SW 1271 (cell line): ENCODE measurements around the gene PPP1R14C.

Experiments
- DNase-seq, 2 experiments: peaks; one replicate each; lab custom pipeline; 2025; lab: John Stamatoyannopoulos, UW

PPP1R14C gene

GRCh38 chr6:150271501-150272263, 128.8 kb downstream of the PPP1R14C start:
- no peak for DNase-seq

DNA sequence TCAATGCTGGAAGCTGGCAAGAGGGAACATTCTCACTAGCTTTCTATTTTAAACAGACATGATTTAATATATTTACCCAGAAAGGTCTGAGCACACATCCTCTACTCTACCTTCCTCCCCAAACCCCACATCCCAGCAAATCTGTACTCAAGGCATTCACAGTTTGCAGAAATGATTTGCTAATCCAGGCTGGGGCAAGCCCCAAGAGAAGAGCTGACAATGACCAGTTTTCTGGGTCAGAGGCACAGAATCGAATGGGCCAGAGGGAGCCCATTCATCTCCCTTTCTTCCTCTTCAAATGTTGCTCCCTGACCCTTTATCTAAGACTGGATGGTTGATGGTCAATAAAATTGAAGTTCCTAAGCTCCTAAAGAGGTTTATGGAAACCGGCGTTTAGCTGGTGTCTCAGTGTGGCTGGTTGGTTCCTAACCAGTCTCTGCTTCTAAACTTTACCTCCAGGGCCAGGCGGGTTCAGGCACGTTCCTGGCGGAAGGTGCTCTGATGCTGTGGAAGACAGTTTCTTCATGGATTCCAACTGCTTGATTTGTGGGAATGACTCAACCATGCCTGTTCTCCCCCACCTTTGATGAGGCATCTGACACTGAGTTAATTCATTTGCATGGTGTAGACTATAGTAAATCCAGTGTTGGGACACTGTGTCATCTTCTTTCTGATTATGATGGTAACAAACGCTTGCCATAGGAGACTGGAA, 129.6 kb downstream of the PPP1R14C start:
- no peak for DNase-seq

DNA sequence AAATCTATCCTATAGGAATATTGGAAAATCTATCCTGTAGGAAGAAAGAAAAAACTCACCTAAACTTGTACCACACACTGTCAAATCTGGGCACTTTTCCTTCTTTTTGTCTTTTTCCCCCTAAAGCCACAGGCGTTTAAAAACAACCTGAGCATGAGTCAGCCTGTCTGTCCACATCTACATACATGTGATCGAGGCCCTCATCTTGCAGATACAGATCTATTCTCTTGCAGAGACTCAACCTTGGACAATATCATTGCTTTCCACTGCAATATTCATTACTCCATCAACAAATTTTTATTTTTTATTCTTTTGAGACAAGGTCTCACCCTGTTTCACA, 130.1 kb downstream of the PPP1R14C start:
- no peak for DNase-seq

DNA sequence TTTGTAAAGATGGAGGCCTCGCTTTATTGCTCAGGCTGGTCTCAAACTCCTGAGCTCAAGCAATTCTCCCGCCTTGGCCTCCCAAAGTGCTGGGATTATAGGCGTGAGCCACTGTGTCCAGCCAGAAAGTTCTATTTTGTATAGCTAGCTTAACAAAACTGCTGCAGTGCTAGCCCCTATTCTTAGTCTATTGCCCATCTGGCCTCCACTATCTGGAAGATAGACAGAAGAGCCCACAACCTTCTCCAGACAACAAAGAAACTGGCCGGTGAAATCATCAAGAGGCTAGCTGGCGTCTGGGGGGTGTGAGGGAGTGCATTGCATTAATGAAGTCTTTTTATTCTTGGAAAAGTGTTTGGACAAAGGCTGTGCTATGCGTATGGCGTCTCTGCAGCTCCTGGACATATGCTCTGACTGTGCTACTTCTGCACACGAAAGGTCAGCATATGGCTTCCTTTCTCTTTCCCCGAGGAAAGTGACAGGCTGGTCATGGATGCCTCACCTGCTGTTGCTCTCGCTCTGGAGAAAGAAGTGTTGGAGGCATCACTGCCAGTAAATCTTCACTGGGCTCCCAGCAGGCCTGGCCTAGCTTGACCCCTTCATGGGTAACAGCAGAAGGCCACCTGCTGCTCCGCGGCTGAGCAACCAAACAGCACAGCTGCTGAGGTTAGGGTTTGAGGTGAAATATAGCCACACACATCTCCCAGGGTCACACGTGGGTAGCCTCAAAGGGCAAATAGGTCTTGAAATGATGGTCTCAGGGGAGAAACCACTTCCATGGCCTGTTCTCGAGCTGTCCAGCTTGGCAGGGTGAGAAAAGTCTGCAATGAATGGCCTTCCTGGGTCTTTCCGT, 130.8 kb downstream of the PPP1R14C start:
- DNase-seq = no peak

- no peak for DNase-seq
Measured at GRCh38 chr6:150275489-150275888, 132.6 kb downstream of the PPP1R14C start.

DNA sequence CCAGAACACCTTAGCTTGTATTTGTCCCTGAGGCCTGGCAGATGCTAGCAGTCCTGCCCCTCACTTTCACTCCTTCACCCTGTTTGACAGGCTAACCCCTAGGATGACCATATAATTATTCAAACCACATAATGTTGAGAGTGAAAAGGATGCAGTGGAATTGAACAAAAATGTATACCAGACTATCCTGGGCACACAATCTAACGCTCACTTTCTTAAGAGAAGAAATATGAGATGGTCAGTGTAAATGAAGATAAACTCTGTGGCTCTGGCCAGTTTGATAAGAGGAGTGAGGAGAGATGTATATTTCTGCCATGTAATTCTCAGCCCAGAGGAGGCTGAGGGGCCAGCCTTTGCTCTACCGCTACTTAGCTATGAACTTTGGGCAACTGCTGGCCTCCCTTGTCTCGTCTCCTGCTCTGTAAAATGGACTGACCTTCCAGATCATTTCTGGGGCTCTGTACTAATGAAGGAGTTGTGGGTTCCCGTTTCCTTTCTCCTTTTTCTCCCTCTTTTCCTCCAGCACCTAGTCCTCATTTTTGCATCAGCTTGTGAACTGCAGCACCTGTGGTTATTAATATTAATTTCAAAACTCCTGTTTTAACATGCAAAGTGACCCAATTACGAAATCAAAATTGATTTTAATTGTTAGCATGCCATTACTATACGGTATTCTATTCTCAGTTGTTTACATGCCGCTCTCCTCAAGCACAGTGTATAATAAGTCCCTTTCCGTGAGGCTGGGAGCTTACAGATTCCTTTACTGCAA, 133.5 kb downstream of the PPP1R14C start:
- DNase-seq = no peak

- DNase-seq = no peak
Measured at GRCh38 chr6:150276937-150277742, 134.3 kb downstream of the PPP1R14C start.

DNA sequence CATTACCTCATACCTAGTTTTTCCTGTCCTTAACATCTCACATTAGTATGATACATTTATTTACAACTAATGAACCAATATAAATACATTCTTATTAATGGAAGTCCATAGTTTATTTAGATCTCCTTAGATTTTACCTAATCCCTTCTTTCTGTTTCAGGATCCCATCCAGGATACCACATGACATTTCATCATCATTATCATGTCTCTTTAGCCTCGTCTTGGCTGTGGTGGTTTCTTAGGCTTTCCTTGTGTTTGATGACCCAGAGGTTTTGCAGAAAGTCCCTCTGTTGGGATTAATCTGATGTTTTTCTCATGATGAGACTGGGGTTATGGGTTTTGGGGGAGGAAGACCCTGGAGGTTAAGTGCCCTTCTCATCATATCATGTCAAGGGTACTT, 136.7 kb downstream of the PPP1R14C start:
- no peak for DNase-seq

DNA sequence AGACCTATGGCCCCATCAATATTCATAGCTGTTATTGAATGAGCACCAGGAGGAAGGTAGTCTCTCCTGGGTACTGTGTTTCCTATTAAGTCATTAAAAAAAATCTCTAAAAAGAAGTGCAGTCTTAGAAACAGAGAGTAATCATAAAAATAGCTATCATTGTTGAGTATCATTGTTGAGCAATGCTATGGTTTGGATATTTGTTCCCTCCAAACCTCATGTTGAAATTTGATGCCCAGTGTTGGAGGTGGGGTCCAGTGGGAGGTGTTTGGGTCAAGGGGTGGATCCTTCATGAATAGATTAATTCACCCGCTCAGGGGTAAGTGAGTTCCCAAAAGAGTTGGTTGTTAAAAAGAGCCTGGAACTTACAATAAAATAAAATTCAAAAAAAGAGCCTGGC, 137.9 kb downstream of the PPP1R14C start:
- no peak for DNase-seq

DNA sequence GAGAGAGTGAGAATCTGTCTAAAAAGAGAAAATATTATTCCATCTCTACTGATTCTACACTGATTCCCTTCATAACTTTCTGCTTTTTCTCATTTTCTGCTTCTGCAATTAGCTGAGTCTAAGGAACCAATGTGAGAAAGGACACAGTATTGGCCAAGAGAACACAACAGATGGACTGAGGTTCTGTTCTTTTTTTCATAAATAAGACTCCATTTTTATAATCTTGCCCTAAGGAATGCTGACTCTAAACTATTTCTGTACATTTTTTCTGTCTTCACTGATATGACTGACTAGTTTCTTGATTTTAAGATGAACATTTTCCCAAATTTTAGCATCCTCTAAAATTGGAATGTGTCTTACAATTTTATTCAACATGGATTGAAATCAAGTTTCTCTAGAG, 138.9 kb downstream of the PPP1R14C start:
- DNase-seq = no peak

GRCh38 chr6:150282806-150283205, 140.0 kb downstream of the PPP1R14C start:
- no peak for DNase-seq

DNA sequence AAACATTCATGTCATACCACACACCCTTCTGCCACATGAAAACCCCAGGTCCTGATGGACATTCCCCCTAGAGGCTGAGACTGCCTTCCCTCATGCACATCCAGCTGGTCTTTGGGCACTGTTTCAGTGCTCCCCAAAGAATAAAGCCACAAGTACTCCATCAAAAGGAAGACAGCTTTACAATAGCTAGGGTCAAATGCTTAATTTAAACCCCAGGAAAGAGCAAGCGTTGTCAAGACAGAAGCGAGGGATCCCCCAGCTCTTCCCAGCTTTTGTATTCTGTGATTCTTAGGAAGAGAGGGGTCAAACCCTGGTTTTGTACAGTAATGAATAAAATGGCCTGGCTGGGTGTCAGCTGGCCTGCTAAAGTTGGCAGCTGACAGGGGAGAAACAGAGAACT, 143.6 kb downstream of the PPP1R14C start:
- no peak for DNase-seq

DNA sequence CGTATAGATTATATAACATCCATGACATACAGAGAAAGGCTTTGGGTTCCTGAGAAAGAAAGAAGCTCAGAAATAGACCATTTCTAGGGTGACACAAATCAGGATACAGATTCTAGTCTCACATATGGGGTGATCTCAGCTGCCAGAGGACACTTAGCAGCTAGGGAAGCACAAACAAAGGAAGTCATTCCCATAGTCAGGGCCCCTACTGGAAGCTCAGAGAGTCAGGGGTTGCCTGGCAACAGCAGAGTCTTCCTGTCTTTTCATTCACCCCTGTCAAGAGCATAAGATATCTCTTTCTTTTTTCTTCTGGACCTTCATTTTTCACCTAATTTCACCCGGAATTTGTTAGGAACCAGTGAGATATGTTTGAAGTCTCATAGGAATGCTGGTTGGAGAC, 144.1 kb downstream of the PPP1R14C start:
- no peak for DNase-seq

DNA sequence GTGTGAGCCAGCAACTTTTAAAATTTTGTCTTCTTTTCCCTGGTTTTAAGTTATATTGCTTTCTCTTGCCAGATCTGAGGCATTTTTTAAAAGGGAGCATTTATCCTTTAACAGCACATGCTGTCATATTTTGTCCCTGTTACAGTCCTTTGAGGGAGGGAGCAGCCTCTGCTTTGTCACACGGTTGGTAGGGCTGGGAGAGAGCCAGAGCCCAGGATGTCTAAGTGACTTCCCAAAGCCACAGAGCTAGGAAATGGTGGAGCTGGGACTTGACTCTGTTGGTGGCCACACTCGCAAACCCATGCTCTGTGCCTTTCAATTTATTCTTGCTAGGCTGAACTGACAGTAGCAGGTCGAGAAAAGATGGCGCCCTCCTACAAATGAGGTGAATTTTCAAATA, 145.6 kb downstream of the PPP1R14C start:
- no peak for DNase-seq

- no peak for DNase-seq
Measured at GRCh38 chr6:150289454-150290071, 146.7 kb downstream of the PPP1R14C start.

GRCh38 chr6:150290429-150290828, 147.6 kb downstream of the PPP1R14C start:
- DNase-seq = no peak

DNA sequence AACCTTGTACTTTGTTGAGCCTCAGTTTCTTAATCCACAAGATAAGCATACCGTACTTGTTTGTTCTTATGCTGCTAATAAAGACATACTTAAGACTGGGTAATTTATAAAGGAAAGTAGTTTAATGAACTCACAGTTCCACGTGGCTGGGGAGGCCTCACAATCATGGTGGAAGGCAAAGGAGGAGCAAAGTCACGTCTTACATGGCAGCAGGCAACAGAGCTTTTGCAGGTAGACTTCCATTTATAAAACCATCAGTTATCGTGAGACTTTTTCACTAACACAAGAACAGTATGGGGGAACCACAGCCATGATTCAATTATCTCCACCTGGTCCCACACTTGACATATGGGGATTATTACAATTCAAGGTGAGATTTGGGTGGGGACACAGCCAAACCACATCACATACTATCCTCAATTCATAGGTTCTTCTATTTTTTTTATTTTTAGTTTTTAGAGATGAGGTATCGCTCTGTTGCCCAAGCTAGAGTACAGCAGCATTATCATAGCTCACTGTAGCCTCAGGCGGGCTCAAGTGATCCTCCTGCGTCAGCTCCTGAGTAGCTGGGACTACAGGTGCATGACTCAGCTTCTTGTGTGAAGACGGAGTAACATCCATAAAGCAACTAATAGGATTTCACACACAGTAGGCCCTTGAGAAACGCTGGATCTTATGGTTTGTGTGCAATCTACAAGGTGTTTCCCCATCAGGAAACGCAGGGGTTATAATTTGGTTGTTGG, 149.3 kb downstream of the PPP1R14C start:
- DNase-seq = no peak

GRCh38 chr6:150293019-150293418, 150.2 kb downstream of the PPP1R14C start:
- no peak for DNase-seq

DNA sequence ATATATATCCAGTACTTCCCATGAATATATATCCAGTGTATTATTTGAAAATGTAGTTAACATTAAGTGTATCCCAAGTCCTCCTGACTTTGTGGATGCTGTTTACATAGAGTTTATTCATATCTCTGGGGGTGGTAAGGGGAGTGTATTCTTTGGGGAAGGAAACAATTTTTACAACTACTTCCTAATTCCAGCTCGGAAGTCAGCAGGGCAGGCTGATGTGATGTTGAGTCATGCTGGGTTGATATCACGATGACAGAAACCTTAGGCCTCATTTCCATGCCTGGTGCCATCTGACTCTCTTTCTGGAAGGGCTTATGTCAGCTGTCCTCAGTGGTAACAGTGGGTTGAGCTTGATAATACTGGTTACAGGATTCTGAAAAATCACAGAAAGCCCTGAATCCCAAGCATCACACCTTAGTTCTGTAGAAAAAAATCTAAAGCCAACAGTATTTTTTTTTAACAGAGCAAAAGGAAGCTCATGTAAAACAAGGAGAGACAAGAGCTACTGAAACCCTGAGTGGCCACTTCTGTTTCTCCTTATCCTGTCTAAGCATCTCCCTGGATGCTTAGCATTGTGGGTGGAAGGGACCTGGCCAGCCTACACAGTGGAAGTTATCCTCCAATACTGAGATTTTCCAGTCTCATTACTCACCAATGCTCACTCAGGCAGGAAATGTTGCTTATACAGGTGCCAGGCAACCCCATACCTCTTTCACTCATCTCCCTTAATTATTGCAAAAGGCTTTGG, 150.8 kb downstream of the PPP1R14C start:
- DNase-seq = no peak
